HL-60/S4 treated with retinoic acid at 250 ng/mL for 4 days and 3 days (cell line): ENCODE measurements around the gene SOCS6.
"Not testable (repeated sequence)": the region's sequence is repeated elsewhere in the genome, so short reads cannot be mapped to it uniquely, and the experiment has no call there.

Experiments
- in situ Hi-C: fragments of 300-500 bp; cut with MboI; formaldehyde crosslinking; loops from 2 replicates; pipeline ENCODE4 v1.7.0; 2022; ENCODE audit warnings: low sequenced_read_pairs

Gene SOCS6

DNA sequence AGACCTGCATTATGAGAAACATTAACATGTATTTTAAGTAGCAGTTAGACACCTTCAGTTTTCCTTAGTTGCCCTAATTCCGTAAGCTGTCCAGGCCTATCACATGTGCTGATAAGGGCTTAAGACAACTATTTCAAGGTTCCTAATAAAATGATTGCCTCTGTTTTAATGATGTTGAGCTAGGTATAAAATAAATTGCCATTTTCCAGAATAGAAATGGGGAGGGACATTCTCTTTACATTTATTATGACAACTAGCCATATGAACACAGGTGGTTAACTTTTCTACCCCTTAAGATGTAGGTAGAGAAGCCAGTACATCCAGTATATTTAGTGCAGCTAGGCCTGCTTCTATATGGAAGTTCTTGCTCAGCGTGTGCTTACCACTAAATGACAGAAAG, 65.9 kb downstream of the SOCS6 start:
- in situ Hi-C loops: no loop called here

DNA sequence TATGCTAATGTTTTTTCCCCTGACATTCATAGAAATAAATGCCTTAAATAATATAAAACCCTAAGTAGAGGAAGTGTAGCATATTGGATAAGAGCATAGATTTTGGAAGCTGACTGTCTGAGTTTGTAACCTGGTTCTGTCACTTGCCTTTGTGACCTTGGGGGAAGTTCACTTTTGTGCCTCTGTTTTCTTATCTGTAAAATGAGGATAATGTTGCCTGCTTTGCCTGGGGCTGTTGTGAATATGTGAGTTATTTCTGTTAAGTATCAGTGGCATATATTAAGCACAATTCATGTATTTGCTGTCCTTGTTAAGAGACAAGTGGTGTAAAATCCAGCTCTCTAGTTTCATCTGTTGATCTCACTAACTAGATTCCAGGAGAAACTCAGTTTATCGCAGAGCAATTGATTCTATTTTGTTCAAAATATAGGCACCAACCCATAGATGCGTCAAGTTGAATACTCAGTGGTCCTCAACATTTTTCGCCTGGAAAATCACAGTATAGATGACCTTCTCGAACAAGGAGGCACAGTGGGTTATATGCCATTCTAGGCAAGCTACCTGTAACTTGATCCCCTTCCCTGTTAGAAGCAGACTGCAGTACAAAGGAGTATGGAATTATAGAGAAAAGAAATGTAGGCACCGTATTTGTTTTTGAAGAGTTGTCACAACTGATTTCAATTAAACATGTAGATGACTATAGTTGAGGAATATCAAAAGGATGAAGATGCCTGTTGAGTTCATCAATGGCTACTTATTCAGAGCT, 67.0 kb downstream of the SOCS6 start:
- in situ Hi-C loops: no loop called here

DNA sequence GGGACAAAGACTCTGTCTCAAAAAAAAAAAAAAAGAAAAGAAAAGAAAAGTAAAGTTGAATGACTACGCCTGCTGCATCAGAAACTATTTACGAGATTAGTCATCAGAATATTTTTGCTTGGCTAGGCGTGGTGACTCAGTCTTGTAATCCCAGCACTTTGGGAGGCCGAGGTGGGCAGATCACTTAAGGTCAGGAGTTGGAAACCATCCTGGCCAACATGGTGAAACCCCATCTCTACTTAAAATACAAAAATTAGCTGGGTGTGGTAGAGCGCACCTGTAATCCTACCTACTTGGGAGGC, 69.2 kb downstream of the SOCS6 start:
- in situ Hi-C loops: not testable (repeated sequence)

DNA sequence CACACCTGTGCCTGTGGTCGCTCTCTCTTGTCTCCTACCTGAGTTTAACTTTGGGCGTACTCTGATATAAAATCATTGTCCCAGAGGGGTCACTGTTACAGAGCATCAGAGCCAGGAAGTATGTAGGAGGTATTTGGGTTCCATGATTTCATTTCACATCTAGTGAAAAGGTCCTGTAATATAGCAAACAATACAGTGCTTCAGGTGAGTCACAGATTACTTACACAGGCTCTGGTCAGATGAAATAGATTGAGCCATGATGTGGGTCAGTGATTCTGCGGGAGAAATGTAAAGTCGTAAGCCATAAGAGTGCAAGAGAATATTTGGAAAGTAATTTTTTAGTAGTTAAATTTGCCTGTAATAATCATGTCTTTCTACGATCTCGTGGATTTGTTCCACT, 70.2 kb downstream of the SOCS6 start:
- in situ Hi-C loops: no loop called here

DNA sequence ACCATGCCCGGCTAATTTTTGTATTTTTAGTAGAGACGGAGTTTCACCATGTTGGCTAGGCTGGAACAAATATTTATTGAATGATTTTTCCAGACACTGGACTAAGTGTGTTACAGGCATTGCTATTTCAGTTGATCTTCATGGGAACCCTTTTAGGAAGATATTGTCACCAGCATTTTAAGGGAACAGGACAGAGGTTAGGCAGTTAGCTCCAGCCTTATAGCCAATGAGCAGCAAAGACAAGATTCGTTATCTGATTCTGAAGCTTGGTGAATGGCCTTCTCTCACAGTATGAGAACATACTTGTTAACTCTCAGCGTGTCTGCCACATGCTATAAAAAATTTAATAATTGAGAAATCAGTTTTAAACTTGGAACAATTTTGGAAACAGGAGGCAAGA, 73.4 kb downstream of the SOCS6 start:
- in situ Hi-C loops: no loop called here

DNA sequence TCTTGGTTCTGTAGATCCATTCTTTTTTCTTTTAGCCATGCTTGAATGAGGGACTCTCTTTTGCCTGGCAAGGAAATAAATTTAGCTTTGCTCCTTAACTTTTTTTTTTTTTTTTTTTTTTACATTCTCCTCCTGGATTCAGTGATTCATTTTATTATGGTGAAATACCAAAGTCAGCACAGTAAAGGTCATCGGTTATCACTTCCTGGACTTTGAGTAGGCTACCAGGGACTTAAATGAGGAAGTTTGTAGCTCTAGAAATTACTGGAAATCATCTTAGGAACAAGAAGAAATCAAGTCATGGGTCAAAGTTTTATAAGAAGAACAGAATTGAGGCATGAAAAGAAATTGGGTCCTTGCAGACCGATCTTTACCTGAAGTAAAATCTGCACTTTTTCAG, 75.0 kb downstream of the SOCS6 start:
- in situ Hi-C loops: no loop called here

DNA sequence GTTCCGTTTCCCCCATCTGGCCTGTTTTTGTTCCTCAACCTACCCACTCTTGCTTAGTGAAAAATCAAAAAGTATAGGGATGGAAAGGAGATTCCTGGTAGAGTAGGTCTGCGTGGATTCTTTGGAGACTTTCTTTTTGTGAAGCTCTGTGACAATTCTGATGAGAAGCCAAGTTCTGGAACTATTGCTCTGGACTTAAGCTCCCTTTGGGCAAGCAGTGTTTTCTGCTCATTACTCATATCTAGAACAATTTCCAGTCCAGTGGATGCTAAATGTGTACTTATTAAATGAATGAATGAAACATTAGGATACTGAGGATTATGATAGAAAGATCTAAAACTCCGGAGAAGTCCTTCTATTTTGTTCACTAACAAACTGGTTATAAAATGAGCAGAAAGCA, 76.5 kb downstream of the SOCS6 start:
- in situ Hi-C loops: no loop called here

DNA sequence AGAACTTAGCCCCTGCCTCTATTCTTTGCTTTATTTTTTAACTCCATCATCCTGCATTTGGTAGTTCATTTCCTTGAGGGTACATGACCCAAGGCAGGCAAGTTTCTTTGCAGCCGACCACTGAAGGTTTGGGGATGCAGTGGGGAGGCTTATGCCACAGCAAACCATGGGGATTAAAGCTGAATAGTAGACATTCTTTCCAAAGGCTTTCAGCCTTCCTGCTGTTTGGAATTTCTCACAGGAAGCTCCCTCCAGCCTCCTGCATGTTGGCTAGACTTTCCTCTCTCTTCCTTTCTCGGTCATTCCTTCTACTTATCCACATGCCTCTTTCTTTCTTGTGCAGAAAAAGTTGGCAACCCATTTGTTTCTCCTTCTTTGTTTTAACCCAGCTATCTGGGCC, 77.3 kb downstream of the SOCS6 start:
- in situ Hi-C loops: no loop called here

DNA sequence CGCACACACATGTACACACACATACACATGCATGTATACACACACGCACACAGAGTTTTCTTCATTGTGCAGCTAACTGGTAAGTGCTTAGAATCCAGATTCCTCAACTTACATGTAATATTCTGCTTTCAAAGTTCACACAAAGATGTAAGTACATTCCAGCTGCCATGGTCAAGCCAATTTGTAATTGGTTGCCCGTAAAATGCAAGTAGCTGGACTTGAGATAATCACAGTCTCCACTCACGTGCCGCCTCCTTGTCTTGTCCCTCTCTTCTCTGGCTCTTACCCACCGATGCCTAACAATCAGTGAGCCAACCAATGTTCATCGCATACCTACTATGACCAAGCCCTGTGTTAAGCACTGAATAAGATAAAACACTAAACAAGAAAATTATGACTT, 77.8 kb downstream of the SOCS6 start:
- in situ Hi-C loops: no loop called here

DNA sequence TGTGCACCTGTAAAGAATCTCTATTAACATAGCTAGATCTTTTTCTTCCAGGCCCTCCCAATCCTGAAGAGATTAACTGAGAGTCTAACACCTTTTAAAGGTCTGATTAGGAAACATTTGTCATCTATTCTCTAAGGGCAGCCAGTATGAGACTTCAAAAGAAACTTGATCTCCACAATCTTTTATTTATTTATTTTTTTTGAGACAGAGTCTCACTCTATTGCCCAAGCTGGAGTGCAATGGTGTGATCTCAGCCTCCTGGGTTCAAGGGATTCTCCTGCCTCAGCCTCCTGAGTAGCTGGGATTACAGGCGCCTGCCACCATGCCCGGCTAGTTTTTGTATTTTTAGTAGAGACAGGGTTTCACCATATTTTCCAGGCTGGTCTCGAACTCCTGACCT, 78.5 kb downstream of the SOCS6 start:
- in situ Hi-C loops: not testable (repeated sequence)

DNA sequence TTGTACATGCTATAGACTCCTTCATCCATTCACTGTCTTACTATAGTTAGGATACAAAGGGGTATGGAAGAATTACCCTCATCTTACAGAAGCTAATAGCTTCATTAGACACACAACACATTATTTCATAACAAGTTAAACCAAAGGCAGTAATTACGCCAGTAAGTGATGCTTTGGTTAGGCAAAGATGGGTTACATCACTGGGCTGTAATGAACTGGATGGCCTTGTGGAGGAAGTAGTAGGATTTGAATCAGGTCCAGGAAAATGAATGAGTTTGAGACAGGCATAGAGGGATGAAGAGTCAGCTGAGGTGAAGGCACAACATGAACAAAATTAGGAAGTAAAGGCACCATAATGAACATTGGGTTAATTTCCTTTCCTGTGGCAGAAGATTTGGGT, 80.1 kb downstream of the SOCS6 start:
- in situ Hi-C loops: no loop called here

DNA sequence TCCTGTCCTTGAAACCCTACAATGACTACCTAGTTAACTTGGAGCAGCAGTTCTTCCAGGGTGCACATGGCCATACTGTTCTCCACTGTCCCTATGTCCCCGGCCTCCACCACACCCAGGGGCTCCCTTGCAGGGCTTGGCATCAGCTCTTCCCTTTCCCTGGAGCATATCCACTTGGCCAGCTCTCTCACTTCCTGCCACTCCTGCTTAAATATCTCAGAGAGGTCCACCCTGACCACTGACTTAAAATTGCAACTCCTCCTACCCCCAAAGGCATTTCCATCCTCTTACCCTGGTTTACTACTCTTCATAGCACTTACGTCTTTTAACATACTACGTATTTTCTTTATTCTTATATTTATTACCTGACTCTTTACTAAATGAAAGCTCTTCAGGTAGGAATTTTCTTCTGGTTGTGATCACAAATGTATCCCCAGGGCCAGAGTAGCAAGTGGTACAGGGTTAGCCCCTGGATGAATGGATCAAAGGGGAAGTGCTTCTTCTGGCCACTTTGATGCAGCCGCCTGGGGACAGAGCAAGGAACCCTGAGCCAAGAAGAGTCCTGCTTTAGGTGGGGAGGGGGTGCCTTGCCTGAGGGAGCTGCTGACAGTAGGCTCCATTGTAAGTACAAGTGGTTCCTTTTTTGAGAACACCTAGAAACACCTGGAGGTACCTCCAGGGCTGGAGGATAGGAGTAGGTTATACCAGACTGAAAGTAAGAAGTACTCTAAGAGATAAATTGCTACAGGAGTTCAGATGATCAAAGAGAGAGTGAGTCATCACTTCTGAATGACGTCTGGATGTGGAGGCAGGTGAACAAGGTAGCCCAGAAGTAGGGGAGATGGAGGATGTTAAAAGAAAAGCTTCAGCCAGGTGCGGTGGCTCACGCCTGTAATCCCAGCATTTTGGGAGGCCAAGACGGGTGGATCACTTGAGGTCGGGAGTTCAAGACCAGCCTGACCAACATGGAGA, 82.2 kb downstream of the SOCS6 start:
- in situ Hi-C loops: no loop called here

DNA sequence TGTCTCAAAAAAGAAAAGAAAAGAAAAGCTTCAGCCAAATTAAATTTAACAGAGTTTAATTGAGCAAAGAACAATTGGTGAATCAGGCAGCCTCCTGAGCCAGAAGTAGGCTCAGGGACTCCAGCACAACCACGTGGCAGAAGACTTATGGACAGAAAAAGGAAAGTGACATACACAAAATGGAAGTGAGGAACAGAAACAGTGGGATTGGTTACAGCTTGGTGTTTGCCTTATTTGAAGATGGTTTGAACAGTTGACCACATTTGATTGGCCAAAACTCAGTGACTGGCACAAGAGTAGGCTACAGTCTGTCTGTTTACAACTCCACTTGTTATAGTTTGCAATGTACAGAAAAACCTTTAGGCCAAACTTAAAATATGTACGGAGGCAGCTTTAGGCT, 83.1 kb downstream of the SOCS6 start:
- in situ Hi-C loops: no loop called here

DNA sequence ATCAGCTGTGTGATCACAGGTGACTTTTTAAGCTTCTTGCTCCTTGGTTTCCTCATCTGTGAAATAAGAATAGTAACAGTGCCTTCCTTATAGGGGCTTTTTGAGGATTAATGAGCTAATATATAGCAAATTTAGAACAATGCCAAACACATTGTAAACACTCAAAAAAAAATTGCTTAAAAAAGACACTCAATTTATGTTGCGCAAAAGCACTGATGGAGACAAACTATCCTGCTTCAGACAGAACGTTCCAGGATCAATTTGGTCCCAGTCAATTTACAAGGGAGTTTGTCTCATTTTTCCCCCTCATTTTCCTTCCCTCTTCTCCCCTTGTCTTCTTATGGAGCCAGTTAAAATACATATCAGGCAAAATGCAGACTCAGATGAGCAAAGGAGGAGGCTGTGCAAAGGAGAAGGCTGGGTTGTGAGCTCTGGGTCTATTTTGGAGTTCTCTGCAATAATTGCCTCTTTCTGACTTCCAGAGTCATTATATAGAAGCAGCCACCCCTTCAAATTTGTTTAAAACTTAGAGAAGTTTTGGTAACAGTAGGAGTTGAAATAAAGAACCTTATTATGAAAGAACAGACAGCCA, 83.7 kb downstream of the SOCS6 start:
- in situ Hi-C loops: no loop called here

DNA sequence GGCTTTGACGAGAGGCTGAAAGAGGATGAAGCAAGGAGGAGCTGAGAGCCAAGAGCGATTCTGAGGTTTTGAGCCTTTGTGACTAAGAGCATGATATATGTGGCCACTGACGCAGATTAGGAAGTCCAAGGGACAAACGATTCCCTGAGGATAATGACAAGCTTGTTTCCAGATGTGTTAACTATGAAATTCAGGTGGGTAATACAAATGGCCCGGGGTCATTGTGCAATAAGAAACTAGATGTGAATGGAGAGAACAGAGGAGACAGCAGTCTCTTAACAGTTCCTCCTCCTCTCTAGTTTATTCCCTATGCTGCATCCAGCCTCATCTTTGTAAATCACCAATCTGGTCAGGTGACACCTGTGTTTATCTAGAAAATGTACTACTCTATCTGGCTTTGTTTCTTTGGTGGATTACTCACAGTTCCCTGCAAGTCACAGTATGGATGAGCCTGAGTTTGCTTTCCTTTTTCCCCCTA, 84.2 kb downstream of the SOCS6 start:
- in situ Hi-C loops: no loop called here

DNA sequence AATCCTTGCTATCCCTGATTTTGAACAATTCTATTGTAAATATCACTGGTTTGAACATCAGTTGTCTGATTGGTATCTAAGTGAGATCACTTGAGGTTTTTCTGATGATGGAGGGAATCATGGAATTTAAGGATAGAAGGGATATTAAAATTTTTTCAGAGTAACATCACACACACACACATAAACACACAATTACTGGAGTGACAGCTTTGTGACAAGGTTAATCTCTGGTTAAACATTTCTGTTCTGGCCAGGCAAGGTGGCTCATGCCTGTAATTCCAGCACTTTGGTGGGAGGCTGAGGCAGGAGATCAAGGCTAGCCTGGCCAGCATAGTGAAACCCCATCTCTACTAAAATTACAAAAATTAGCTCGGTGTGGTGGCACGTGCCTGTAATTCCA, 85.3 kb downstream of the SOCS6 start:
- in situ Hi-C loops: no loop called here

DNA sequence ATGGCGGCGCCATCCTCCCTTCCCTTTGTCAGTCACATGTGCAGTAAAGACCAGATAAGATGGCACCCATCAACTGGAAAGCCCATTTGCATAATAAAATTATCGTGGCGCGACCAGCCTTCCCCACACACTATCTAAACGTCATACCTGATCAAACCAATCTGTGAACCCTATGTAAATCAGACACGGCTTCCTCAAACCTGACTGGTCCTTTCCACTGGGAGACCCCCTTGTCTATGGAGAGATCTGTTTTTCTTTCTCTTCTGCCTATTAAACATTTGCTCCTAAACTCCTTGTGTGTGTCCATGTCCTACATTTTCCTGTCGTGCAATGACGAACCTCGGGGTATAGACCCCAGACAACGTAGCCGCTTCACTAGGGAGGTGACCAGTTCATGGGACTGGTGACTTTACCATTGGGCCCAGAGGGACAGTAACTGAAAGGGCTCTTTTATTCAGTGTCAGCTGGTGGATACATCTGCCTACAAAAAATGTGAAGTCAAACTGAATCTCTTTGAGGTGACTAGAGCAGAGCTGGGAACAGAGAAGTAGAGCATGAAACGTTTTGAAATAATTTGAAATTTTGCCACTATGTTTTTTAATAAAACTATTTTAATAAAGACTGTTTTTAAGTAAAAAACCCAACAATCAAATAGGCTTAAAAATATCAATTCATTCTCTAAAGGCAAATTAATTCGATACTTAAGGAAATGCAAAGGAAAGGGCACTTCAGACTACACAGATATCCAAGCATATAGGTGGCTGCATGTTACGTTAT, 87.5 kb downstream of the SOCS6 start:
- in situ Hi-C loops: no loop called here

DNA sequence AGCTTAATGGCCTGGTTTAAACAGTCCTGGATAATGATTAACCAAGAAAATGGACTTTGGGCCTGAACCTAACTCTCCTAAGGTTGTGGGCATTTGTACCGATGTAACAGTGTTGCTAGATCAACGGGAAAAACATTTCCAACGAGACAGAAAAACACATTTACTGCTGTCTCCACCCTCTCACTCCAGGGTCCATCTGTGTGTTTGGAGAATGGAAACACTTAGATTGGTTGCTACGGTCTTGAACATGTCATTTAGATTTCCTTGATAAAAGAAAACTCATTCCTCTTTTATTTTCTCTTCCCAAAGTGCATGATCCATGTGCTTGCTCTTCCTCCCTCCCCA, 88.0 kb downstream of the SOCS6 start:
- in situ Hi-C loops: no loop called here

DNA sequence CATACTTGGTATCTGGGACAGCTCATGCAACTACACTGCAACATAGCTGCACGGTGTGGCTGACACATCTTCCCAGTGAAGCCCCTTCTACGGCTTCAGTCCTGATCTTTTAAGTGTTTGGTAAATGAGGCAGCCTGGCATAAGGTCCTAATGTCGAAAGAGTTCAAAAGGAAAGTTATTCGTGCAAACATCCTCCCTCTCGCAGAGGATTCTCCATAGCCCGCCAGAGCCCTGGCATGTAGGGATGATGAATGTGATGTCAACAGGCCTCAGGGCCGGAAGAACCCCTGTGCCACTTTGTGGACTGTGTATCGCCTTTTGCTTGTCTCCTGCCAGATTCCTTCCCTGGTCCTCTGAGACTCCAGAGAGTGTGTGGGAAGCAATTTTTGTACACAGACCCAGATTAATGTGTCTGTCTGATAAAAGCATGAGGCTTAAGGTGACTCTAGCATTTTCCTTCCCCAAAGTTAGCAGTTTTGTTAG, 88.5 kb downstream of the SOCS6 start:
- in situ Hi-C loops: no loop called here

DNA sequence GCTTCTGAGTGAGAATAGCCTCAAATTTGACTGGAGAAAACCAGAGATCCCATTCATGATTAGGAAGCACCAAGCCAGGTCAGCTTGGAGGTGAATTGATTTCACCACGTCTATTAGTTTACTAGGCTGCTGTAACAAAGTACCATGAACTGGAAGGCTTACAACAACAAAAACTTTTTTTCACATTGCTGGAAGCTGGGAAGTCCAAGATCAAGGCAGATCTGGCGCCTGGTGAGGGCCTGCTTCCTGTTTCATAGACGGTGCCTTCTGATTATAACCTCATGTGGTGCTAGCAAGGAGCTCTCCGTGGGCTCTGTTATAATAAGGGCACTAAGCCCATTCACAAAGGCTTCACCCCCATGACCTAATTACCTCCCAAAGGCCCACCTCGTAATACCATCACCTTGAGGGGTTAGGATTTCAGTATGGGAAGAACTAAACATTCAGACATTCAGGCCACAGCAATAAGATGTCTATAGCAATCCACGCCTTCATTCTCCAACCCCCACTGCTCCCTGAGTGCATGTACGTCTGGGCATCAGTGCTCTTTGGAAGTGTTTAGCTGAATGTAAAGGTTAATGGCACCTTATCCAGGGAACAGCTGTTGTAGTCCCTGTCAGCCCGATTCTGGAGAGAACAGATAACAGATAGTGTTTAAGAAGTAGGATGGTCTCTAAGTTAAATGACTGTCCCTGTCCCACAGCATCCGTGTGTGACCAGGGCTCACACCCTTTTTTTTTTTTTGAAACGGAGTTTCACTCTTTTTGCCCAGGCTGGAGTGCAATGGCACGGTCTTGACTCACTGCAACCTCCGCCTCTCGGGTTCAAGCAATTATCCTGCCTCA, 89.2 kb downstream of the SOCS6 start:
- in situ Hi-C loops: no loop called here
